GM12801 (cell line): ENCODE data around the gene CRIM1.

ENCODE experiments used
- CTCF ChIP-seq: IDR thresholded peaks from one replicate; pipeline ENCODE4 v1.5.1; 2011; ENCODE audit warnings: control low read depth; ENCODE audit not compliant: insufficient read length; ENCODE audit errors: extremely low read depth

CRIM1 gene

GRCh38 chr2:36446294-36446693 lies 90.7 kb downstream of the CRIM1 start:
- no peak for TF ChIP-seq CTCF

GRCh38 chr2:36449213-36449612 lies 93.6 kb downstream of the CRIM1 start:
- no peak for TF ChIP-seq CTCF

GRCh38 chr2:36449943-36450392 lies 94.4 kb downstream of the CRIM1 start:
- no peak for TF ChIP-seq CTCF

GRCh38 chr2:36450466-36451196 lies 95.1 kb downstream of the CRIM1 start:
- TF ChIP-seq CTCF = no peak

GRCh38 chr2:36451512-36451911 lies 95.9 kb downstream of the CRIM1 start:
- no peak for TF ChIP-seq CTCF

GRCh38 chr2:36452260-36452659 lies 96.7 kb downstream of the CRIM1 start:
- TF ChIP-seq CTCF = no peak

GRCh38 chr2:36453652-36454051 lies 98.1 kb downstream of the CRIM1 start:
- TF ChIP-seq CTCF = no peak
